Tibial nerve (tissue), 4 donors: ENCODE data around the gene RAB8A.

Experiments
- CTCF ChIP-seq, 5 experiments: fragments of 200-600 bp in 3 of 5; fragments of 450-650 bp in 2 of 5; sonication (generic) in 3 of 5; IDR thresholded peaks; one replicate each; pipeline ENCODE4 v1.5.1; 2016 to 2019; ENCODE audit warnings: antibody characterized with exemption in 5 of 5, mild to moderate bottlenecking in 3 of 5, moderate library complexity in 2 of 5
- EP300 ChIP-seq, 2 donors: sonication (generic); formaldehyde crosslinking; IDR thresholded peaks; one replicate each; pipeline ENCODE4 v1.6.1; 2017; ENCODE audit warnings: antibody characterized with exemption in 2 of 2, mild to moderate bottlenecking in 1 of 2
- POLR2A ChIP-seq, 2 donors: fragments of 450-650 bp; IDR thresholded peaks; one replicate each; pipeline ENCODE4 v1.6.1; 2017; ENCODE audit warnings: antibody characterized with exemption in 2 of 2, mild to moderate bottlenecking in 2 of 2, moderate library complexity in 2 of 2

- no peak for TF ChIP-seq CTCF (IDR thresholded peaks at IDR 0.05)
- no peak for TF ChIP-seq POLR2A (IDR thresholded peaks at IDR 0.05)
- no peak for TF ChIP-seq EP300 (IDR thresholded peaks at IDR 0.05)
These were observed 26.6 kb upstream of the RAB8A start for GRCh38 chr19:16085115-16085514.
